HG02884 (cell line): ENCODE data around the gene SETMAR.

Source experiments
- ATAC-seq: cut with Tn5 transposase; IDR thresholded peaks from one replicate; pipeline ENCODE4 v1.9.1; 2021; ENCODE audit warnings: mild to moderate bottlenecking, moderate library complexity; ENCODE audit not compliant: unreplicated experiment

The SETMAR gene

GRCh38 chr3:4351164-4351855 is 48.1 kb downstream of the SETMAR start:
- peak; percentile 63 for ATAC-seq

GRCh38 chr3:4351872-4352271 is 48.7 kb downstream of the SETMAR start:
- ATAC-seq, result no peak

- ATAC-seq, result no peak
These were observed 52.4 kb downstream of the SETMAR start for GRCh38 chr3:4355401-4356219.

GRCh38 chr3:4356220-4356540 is 53.0 kb downstream of the SETMAR start:
- ATAC-seq, result no peak

GRCh38 chr3:4356546-4357410 is 53.6 kb downstream of the SETMAR start:
- ATAC-seq, result no peak

GRCh38 chr3:4358273-4358672 is 55.1 kb downstream of the SETMAR start:
- ATAC-seq, result no peak

- ATAC-seq, result no peak
These were observed 56.8 kb downstream of the SETMAR start for GRCh38 chr3:4359805-4360502.

GRCh38 chr3:4360817-4361216 is 57.6 kb downstream of the SETMAR start:
- no peak for ATAC-seq

GRCh38 chr3:4362523-4362922 is 59.4 kb downstream of the SETMAR start:
- no peak for ATAC-seq
